Measurements from ENCODE around the gene WTIP. TPM values are rescaled to one million over a fixed set of nuclear protein-coding genes. Genes with fewer than 3 reads are reported as not detected.
"Not testable (repeated sequence)": the region's sequence is repeated elsewhere in the genome, so short reads cannot be mapped to it uniquely, and the experiment has no call there.

The WTIP gene
- polyA plus RNA-seq (ENCODE audit: insufficient read length in 4 of 4), result 10 to 100 TPM; 35.9 to 40.9 (median 39.5) TPM

- DNase-seq (ENCODE audit: low read depth in 4 of 4, low spot score in 2 of 4), result peak; percentile 58 to 84 (median 75)
Measured at GRCh38 chr19:34480971-34481841, at the start of gene WTIP. TSS of gene WTIP (plus strand) at chr19:34481758. CDS start at chr19:34481975, 217 bp downstream.

GRCh38 chr19:34432797-34433196 is 48.8 kb upstream of the WTIP start:
- no peak for DNase-seq (ENCODE audit: low read depth in 4 of 4, low spot score in 2 of 4)

- no peak for DNase-seq (ENCODE audit: low read depth in 4 of 4, low spot score in 2 of 4)
Measured at GRCh38 chr19:34436716-34437115, 44.8 kb upstream of the WTIP start.

- no peak for DNase-seq (ENCODE audit: low read depth in 4 of 4, low spot score in 2 of 4)
Measured at GRCh38 chr19:34448191-34448590, 33.4 kb upstream of the WTIP start.

GRCh38 chr19:34452723-34453122 is 28.8 kb upstream of the WTIP start:
- DNase-seq (ENCODE audit: low read depth in 4 of 4, low spot score in 2 of 4), result no peak

GRCh38 chr19:34454091-34454490 is 27.5 kb upstream of the WTIP start:
- no peak for DNase-seq (ENCODE audit: low read depth in 4 of 4, low spot score in 2 of 4)

- no peak for DNase-seq (ENCODE audit: low read depth in 4 of 4, low spot score in 2 of 4)
Measured at GRCh38 chr19:34454685-34455084, 26.9 kb upstream of the WTIP start.

GRCh38 chr19:34455783-34456480 is 25.6 kb upstream of the WTIP start:
- not testable (repeated sequence) for DNase-seq (ENCODE audit: low read depth in 4 of 4, low spot score in 2 of 4)

- DNase-seq (ENCODE audit: low read depth in 4 of 4, low spot score in 2 of 4), result no peak
Measured at GRCh38 chr19:34457446-34457845, 24.1 kb upstream of the WTIP start.

GRCh38 chr19:34458677-34459076 is 22.9 kb upstream of the WTIP start:
- no peak for DNase-seq (ENCODE audit: low read depth in 4 of 4, low spot score in 2 of 4)

GRCh38 chr19:34459614-34460013 is 21.9 kb upstream of the WTIP start:
- no peak for DNase-seq (ENCODE audit: low read depth in 4 of 4, low spot score in 2 of 4)

- no peak for DNase-seq (ENCODE audit: low read depth in 4 of 4, low spot score in 2 of 4)
Measured at GRCh38 chr19:34461375-34462100, 20.0 kb upstream of the WTIP start.

GRCh38 chr19:34464785-34465184 is 16.8 kb upstream of the WTIP start:
- DNase-seq (ENCODE audit: low read depth in 4 of 4, low spot score in 2 of 4), result not testable (repeated sequence)

- no peak for DNase-seq (ENCODE audit: low read depth in 4 of 4, low spot score in 2 of 4)
Measured at GRCh38 chr19:34468409-34468808, 13.1 kb upstream of the WTIP start.

- not testable (repeated sequence) for DNase-seq (ENCODE audit: low read depth in 4 of 4, low spot score in 2 of 4)
Measured at GRCh38 chr19:34469026-34469425, 12.5 kb upstream of the WTIP start.

GRCh38 chr19:34471906-34472700 is 9.5 kb upstream of the WTIP start:
- no peak for DNase-seq (ENCODE audit: low read depth in 4 of 4, low spot score in 2 of 4)

- DNase-seq (ENCODE audit: low read depth in 4 of 4, low spot score in 2 of 4), result no peak
Measured at GRCh38 chr19:34474233-34474989, 7.1 kb upstream of the WTIP start.

GRCh38 chr19:34475026-34475974 is 6.3 kb upstream of the WTIP start:
- DNase-seq (ENCODE audit: low read depth in 4 of 4, low spot score in 2 of 4), result no peak
